ENCODE measurements around the gene SHC4.

GRCh38 chr15:48940508-48940907 lies 23.2 kb downstream of the SHC4 start:
- TF ChIP-seq EZH2 (IDR thresholded peaks at IDR 0.05; ENCODE audit: insufficient read depth, poor library complexity, severe bottlenecking) (no peak), EZH2phosphoT487 (IDR thresholded peaks at IDR 0.05; ENCODE audit: insufficient read depth, low read depth) (no peak)

Measured in GM23248 (cell line).